Esophagus squamous epithelium (tissue), 5 donors: Measurements from ENCODE around the gene TMEM123. TPM values are rescaled to one million over a fixed set of nuclear protein-coding genes. Genes with fewer than 3 reads are reported as not detected.

Source experiments
- DNase-seq: peaks from one replicate; lab custom pipeline; 2025; lab: John Stamatoyannopoulos, UW
- H3K27ac ChIP-seq, 4 donors: fragments of 200-600 bp; sonication (generic); one replicate each; pipeline ENCODE4 v1.5.1; 2016 to 2019; ENCODE audit warnings: mild to moderate bottlenecking in 1 of 4
- H3K27me3 ChIP-seq, 4 donors: fragments of 200-600 bp; sonication (generic); 1 replicate in 3 of 4; 2 replicates in 1 of 4; pipeline versions ENCODE4 v1.5.1 to v1.6.0; 2017 to 2021; ENCODE audit warnings: antibody characterized with exemption in 1 of 4
- H3K36me3 ChIP-seq, 3 donors: fragments of 200-600 bp; sonication (generic); one replicate each; pipeline ENCODE4 v1.5.1; 2016 to 2019
- H3K4me1 ChIP-seq, 3 donors: fragments of 200-600 bp; sonication (generic); one replicate each; pipeline ENCODE4 v1.5.1; 2017 to 2019
- H3K4me3 ChIP-seq, 4 donors: fragments of 200-600 bp; sonication (generic); 1 replicate in 3 of 4; 2 replicates in 1 of 4; pipeline ENCODE4 v1.5.1; 2016 to 2019; ENCODE audit warnings: mild to moderate bottlenecking in 2 of 4, moderate library complexity in 1 of 4
- H3K9me3 ChIP-seq, 3 donors: fragments of 200-600 bp; sonication (generic); one replicate each; pipeline ENCODE4 v1.5.1; 2016 to 2019
- POLR2A ChIP-seq, 4 donors: fragments of 450-650 bp; IDR thresholded peaks; one replicate each; pipeline ENCODE4 v1.6.1; 2017; ENCODE audit warnings: antibody characterized with exemption in 4 of 4, mild to moderate bottlenecking in 4 of 4, moderate library complexity in 3 of 4
- WGBS, 2 donors: methylation state at CpG; one replicate each; pipeline ENCODE4 v1.1.5; 2018; 5-methylcytosine and 5-hydroxymethylcytosine counted together
- intact Hi-C: fragments of 100-400 bp; cut with DNase I; formaldehyde crosslinking; loops from one replicate; pipeline ENCODE4 v1.15.0; 2022
- total RNA-seq, 4 donors: library from RNA; depleted of rRNA; stranded (reverse); fragments of >200 nt; gene quantifications; one replicate each; pipeline ENCODE4 v1.1.0, GENCODE V29; 2016
- TF ChIP-seq, protein P1 (sequence below), 6 experiments: fragments of 450-650 bp in 4 of 6; fragments of 200-600 bp in 2 of 6; sonication (generic) in 2 of 6; IDR thresholded peaks; one replicate each; pipeline ENCODE4 v1.5.1; 2016 to 2019; ENCODE audit warnings: antibody characterized with exemption in 6 of 6, mild to moderate bottlenecking in 4 of 6, moderate library complexity in 4 of 6
- donor health status: DM: yes; HTN: yes; CAD: no.

TMEM123 gene
- total RNA-seq, 4 donors from 2014 or later: 53.2 to 152 (median 128) TPM

DNA sequence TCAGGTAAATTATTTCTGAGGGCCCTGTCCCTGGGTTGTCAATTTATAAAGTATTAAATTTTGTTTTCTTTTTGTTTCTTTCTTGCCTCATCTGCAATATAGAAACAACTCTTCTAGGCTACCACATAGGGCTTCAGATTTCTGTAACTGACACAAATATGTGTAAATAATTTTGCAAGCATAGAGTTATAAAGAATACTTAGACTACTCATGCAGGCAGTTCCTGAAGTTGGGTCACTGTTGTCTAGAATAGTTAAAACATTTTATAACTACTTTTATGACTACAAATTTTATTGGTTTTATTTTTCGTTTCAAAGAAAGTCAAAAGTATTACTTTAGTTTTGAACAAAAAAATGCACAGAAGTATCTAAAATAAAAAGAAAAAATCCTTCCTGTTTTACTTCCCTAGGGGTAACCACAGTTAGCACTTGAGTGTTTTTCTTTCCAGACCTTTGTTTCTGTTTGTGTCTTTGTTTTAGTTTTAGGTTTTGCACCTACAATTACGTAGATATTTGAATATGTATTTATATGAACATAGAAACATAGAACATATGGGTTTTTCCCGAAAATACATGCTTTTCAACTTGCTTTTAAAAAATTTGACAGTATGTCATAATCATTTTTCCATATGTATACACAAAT is 12.4 kb upstream of the TMEM123 start:
- 60 to 67% methylated on average over 3 of the region's 3 CpGs for WGBS, 2 donors

DNA sequence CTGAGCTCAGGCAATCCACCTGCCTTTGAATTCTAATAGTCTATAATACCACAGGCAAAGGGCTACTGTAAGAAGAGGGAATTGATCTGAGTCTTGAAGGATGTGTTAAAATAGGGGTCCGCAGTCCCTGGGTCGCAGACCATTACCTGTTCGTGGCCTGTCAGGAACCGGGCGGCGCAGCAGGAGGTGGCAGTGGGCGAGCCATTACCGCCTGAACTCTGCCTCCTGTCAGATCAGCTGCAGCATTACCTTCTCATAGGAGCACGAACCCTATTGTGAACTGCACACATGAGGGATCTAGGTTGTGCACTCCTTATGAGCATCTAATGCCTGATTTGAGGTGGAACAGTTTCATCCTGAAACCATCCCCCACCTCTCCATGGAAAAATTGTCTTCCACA is 11.5 kb upstream of the TMEM123 start:
- no peaks in the 10 kb centered on the region for H3K9me3 ChIP-seq
- no peak overlapping the region for H3K4me3 ChIP-seq
- H3K27ac ChIP-seq: no peak overlapping the region
- intact Hi-C loops: no loop called here
- no peaks in the 10 kb centered on the region for H3K27me3 ChIP-seq
- no peak for DNase-seq
- H3K4me1 ChIP-seq: peaks cover 9 to 33% (median 10%) of the 10 kb centered on the region in 3 donors
- WGBS, 2 donors: 94 to 95% methylated on average over 8 to 9 of the region's 9 CpGs
- TF ChIP-seq, protein P1, sequence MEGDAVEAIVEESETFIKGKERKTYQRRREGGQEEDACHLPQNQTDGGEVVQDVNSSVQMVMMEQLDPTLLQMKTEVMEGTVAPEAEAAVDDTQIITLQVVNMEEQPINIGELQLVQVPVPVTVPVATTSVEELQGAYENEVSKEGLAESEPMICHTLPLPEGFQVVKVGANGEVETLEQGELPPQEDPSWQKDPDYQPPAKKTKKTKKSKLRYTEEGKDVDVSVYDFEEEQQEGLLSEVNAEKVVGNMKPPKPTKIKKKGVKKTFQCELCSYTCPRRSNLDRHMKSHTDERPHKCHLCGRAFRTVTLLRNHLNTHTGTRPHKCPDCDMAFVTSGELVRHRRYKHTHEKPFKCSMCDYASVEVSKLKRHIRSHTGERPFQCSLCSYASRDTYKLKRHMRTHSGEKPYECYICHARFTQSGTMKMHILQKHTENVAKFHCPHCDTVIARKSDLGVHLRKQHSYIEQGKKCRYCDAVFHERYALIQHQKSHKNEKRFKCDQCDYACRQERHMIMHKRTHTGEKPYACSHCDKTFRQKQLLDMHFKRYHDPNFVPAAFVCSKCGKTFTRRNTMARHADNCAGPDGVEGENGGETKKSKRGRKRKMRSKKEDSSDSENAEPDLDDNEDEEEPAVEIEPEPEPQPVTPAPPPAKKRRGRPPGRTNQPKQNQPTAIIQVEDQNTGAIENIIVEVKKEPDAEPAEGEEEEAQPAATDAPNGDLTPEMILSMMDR (IDR thresholded peaks at IDR 0.05): no peak
- no peak for TF ChIP-seq POLR2A (IDR thresholded peaks at IDR 0.05)
- H3K36me3 ChIP-seq: no peaks in the 10 kb centered on the region

More for the DNA sequence above, 12.4 kb upstream of the TMEM123 start:
- Histone ChIP-seq H3K4me1 (peaks cover 16 to 38% (median 18%) of the 10 kb centered on the region in 3 donors), H3K27ac (no peak overlapping the region), H3K27me3 (no peaks in the 10 kb centered on the region), H3K4me3 (no peak overlapping the region), H3K36me3 (no peaks in the 10 kb centered on the region), H3K9me3 (no peaks in the 10 kb centered on the region)
- intact Hi-C loops: no loop called here
- TF ChIP-seq POLR2A (IDR thresholded peaks at IDR 0.05): no peak
- TF ChIP-seq, protein P1 (IDR thresholded peaks at IDR 0.05): no peak
- DNase-seq: no peak

DNA sequence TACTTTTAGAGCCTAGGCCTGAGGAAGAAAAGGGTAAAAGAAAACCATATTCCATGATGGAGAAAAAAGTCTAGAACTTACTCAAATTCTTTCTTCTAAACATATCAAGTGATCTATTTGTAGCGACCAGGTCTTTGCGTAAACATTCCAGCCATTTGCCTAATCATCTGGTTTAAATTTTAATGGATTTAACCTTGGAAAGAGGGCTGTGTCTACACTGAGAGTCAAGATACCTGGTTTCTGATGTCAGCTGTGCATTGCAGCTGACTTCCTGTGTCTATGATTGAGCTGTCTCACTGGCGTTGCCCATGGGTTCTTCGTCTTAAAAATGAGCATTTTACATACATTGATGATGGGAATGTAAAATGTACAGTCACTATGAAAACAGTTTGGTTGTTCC is 10.0 kb upstream of the TMEM123 start:
- Histone ChIP-seq H3K9me3 (no peaks in the 10 kb centered on the region), H3K4me3 (no peak overlapping the region), H3K4me1 (peaks cover 2 to 33% (median 9%) of the 10 kb centered on the region in 3 donors), H3K27ac (no peak overlapping the region), H3K36me3 (no peaks in the 10 kb centered on the region), H3K27me3 (no peaks in the 10 kb centered on the region)
- no peak for TF ChIP-seq POLR2A (IDR thresholded peaks at IDR 0.05)
- TF ChIP-seq, protein P1 (IDR thresholded peaks at IDR 0.05): no peak
- intact Hi-C loops: no loop called here
- 83 to 93% methylated on average over 4 of the region's 4 CpGs for WGBS, 2 donors
- no peak for DNase-seq

DNA sequence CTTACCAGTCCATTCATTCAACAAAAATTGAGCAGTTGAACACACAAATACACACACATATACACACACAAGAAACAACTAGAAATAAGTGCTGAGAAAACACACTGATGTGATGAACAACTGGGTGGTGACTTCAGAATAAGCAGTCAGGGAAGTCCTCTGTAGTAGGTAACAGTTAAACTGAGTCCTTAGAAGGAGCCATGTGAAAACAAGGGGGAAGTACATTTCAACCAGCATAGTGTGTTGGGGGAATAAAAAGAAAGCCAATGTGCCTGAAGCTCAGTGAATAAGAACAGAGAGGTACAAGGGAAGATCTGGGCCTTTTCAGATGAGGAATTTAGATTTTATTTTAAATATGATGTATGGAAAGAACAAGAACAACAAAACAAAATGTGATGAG is 6.8 kb upstream of the TMEM123 start:
- no peak overlapping the region for H3K27ac ChIP-seq
- no peak overlapping the region for H3K4me3 ChIP-seq
- H3K4me1 ChIP-seq: peaks cover 9 to 49% (median 25%) of the 10 kb centered on the region in 3 donors
- no peak for TF ChIP-seq POLR2A (IDR thresholded peaks at IDR 0.05)
- TF ChIP-seq, protein P1 (IDR thresholded peaks at IDR 0.05): no peak
- intact Hi-C loops: no loop called here
- H3K36me3 ChIP-seq: no peaks in the 10 kb centered on the region
- no peaks in the 10 kb centered on the region for H3K9me3 ChIP-seq
- H3K27me3 ChIP-seq: no peaks in the 10 kb centered on the region
- DNase-seq: no peak

DNA sequence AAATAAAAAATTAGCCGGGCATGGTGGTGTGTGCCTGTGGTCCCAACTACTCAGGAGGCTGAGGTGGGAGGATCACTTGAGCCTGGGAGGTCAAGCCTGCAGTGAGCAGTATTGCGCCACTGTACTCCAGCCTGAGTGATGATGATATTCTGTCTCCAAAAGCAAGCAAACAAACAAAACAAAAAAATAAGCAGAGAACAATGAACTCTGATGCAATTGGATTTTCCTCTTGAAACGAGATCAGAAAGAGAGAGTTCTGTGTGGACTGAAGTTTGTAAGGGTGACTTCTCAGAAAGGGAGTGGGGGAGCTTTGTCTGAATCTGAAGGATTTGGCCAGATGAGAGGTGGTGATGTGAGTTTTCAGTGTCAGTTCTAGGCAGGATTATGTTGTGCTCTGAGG is 6.0 kb upstream of the TMEM123 start:
- Histone ChIP-seq H3K27me3 (no peaks in the 10 kb centered on the region), H3K4me3 (no peak overlapping the region), H3K27ac (peak overlapping the region in 3 of 4 donors; percentile 5 to 59 (median 59)), H3K4me1 (peaks cover 18 to 58% (median 30%) of the 10 kb centered on the region in 3 donors), H3K9me3 (no peaks in the 10 kb centered on the region), H3K36me3 (no peaks in the 10 kb centered on the region)
- no peak for DNase-seq
- TF ChIP-seq, protein P1 (IDR thresholded peaks at IDR 0.05): no peak
- no peak for TF ChIP-seq POLR2A (IDR thresholded peaks at IDR 0.05)
- intact Hi-C loops: no loop called here
- 53 to 69% methylated on average over 3 of the region's 3 CpGs for WGBS, 2 donors
